ENCODE results near the gene TCP11L2.

DNA sequence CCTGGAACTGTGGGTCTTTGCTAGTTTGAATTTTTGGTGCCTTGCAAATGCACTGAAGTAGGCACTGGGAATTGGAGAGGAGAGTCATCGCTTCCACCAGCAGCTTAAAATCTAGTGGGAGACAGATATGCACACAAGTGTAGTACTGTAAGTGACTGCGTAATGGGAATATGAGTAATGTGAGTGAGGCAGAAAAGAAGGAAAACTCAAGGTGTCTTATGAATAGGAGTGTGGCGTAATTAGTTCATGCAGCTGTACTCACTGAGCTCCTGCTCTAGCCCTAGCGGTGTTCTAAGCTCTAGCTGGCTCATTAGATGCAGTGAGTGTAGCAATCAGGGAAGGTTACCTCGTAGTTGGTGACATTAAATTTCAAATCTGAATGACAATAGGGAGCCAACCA, 2.8 kb downstream of the TCP11L2 start:
- TF ChIP-seq, protein P1, sequence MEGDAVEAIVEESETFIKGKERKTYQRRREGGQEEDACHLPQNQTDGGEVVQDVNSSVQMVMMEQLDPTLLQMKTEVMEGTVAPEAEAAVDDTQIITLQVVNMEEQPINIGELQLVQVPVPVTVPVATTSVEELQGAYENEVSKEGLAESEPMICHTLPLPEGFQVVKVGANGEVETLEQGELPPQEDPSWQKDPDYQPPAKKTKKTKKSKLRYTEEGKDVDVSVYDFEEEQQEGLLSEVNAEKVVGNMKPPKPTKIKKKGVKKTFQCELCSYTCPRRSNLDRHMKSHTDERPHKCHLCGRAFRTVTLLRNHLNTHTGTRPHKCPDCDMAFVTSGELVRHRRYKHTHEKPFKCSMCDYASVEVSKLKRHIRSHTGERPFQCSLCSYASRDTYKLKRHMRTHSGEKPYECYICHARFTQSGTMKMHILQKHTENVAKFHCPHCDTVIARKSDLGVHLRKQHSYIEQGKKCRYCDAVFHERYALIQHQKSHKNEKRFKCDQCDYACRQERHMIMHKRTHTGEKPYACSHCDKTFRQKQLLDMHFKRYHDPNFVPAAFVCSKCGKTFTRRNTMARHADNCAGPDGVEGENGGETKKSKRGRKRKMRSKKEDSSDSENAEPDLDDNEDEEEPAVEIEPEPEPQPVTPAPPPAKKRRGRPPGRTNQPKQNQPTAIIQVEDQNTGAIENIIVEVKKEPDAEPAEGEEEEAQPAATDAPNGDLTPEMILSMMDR (IDR thresholded peaks at IDR 0.05; ENCODE audit: insufficient read depth, low read depth, low read length): no peak
- no peak for TF ChIP-seq EZH2 (IDR thresholded peaks at IDR 0.05; ENCODE audit: insufficient read depth, low read length)

Data from astrocyte (in vitro differentiated cells and primary cell).